AG04450 (cell line): ENCODE results near the gene TGFBR3L. TPM values are rescaled to one million over a fixed set of nuclear protein-coding genes. Genes with fewer than 3 reads are reported as not detected.

Source experiments
- CTCF ChIA-PET: fragments of 300-600, 350-600 bp; formaldehyde crosslinking; extraction: SDS; loops from one replicate; lab custom pipeline; 2022; ENCODE audit warnings: antibody characterized with exemption, inconsistent platforms; lab: Charles Lee
- POLR2A ChIA-PET: fragments of 350-600 bp; formaldehyde crosslinking; extraction: SDS; loops from one replicate; lab custom pipeline; 2021; ENCODE audit warnings: antibody characterized with exemption, inconsistent platforms; lab: Yijun Ruan, JAX
- DNase-seq: peaks from one replicate; pipeline ENCODE4 v3.0.0-alpha.2; 2011; ENCODE audit warnings: low read depth, low spot score
- H3K27ac ChIP-seq: one replicate; pipeline ENCODE4 v1.5.1; 2012; ENCODE audit warnings: low read depth, low read length, control low read depth
- H3K27me3 ChIP-seq: one replicate; pipeline ENCODE4 v1.6.0; 2012; ENCODE audit warnings: low read length; ENCODE audit not compliant: control insufficient read depth, insufficient read depth
- H3K4me3 ChIP-seq: 2 replicates; pipeline ENCODE4 v1.5.1; 2011; ENCODE audit warnings: mild to moderate bottlenecking, low read depth, low read length, control low read depth
- H3K9me3 ChIP-seq: 2 replicates; pipeline ENCODE4 v1.5.1; 2012; ENCODE audit warnings: low read length; ENCODE audit not compliant: control insufficient read depth, insufficient read depth
- polyA plus RNA-seq: library from polyadenylated mRNA; depleted of rRNA; stranded (reverse); fragments of >200 nt; gene quantifications from 2 replicates; pipeline ENCODE4 v1.2.3, GENCODE V29; 2011
- TF ChIP-seq, protein P1 (sequence below): IDR thresholded peaks from 2 replicates; pipeline ENCODE4 v1.5.1; 2011; ENCODE audit warnings: low read depth, low read length, control low read depth, inconsistent platforms

TGFBR3L gene
- polyA plus RNA-seq, 1 experiment, result not detected

DNA sequence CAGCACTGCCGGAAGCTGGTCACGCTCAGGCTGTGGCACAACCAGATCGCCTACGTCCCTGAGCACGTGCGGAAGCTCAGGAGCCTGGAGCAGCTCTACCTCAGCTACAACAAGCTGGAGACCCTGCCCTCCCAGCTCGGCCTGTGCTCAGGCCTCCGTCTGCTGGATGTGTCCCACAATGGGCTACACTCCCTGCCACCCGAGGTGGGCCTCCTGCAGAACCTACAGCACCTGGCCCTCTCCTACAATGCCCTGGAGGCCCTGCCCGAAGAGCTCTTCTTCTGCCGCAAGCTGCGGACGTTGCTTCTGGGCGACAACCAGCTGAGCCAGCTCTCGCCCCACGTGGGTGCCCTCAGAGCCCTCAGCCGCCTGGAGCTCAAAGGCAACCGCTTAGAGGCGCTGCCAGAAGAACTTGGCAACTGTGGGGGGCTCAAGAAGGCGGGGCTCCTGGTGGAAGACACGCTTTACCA lies 14.2 kb upstream of the TGFBR3L start:
- Histone ChIP-seq H3K27me3 (no peaks in the 10 kb centered on the region), H3K4me3 (no peak overlapping the region), H3K9me3 (no peaks in the 10 kb centered on the region; the same call in 1 of the 2 replicates), H3K27ac (no peak overlapping the region)
- TF ChIP-seq, protein P1, sequence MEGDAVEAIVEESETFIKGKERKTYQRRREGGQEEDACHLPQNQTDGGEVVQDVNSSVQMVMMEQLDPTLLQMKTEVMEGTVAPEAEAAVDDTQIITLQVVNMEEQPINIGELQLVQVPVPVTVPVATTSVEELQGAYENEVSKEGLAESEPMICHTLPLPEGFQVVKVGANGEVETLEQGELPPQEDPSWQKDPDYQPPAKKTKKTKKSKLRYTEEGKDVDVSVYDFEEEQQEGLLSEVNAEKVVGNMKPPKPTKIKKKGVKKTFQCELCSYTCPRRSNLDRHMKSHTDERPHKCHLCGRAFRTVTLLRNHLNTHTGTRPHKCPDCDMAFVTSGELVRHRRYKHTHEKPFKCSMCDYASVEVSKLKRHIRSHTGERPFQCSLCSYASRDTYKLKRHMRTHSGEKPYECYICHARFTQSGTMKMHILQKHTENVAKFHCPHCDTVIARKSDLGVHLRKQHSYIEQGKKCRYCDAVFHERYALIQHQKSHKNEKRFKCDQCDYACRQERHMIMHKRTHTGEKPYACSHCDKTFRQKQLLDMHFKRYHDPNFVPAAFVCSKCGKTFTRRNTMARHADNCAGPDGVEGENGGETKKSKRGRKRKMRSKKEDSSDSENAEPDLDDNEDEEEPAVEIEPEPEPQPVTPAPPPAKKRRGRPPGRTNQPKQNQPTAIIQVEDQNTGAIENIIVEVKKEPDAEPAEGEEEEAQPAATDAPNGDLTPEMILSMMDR, result no peak
- ChIA-PET POLR2A (interaction anchor here (1.1 to 1.4 kb wide), 2 partner anchors 12 to 20 kb away, joined by 4 to 6 read pairs; partner anchors contain the start of genes LRRC8E and SNAPC2), CTCF (interaction anchor here (1.4 to 1.6 kb wide), 2 partner anchors 17 to 18 kb away, joined by 5 to 6 read pairs; no protein-coding TSS in a partner anchor)
- no peak for DNase-seq

- POLR2A ChIA-PET, result interaction anchor here (1.1 to 1.4 kb wide), 2 partner anchors 13 to 20 kb away, joined by 4 to 6 read pairs; partner anchors contain the start of genes LRRC8E and SNAPC2
- Histone ChIP-seq H3K27me3 (no peaks in the 10 kb centered on the region), H3K4me3 (no peak overlapping the region), H3K27ac (no peak overlapping the region), H3K9me3 (no peaks in the 10 kb centered on the region)
- no peak for DNase-seq
- CTCF ChIA-PET, result interaction anchor here (0.6 to 1.9 kb wide), 5 partner anchors 17 to 251 kb away, joined by 3 to 6 read pairs (median 5); partner anchors contain the start of gene TIMM44
- TF ChIP-seq, protein P1, result no peak
Observed at GRCh38 chr19:7900931-7901330, 13.7 kb upstream of the TGFBR3L start.

- POLR2A ChIA-PET, result interaction anchor here (0.7 to 1.4 kb wide), 2 partner anchors 19 to 1997 kb away, joined by 4 to 6 read pairs; partner anchors contain the start of gene SNAPC2
- Histone ChIP-seq H3K27me3 (no peaks in the 10 kb centered on the region), H3K27ac (no peak overlapping the region), H3K4me3 (no peak overlapping the region), H3K9me3 (no peaks in the 10 kb centered on the region)
- TF ChIP-seq, protein P1, result no peak
- CTCF ChIA-PET, result interaction anchor here (0.6 to 1.9 kb wide), 6 partner anchors 17 to 476 kb away, joined by 3 to 6 read pairs (median 4); partner anchors contain the start of gene TIMM44
- DNase-seq, result no peak
Observed at GRCh38 chr19:7901337-7901736, 13.3 kb upstream of the TGFBR3L start.

DNA sequence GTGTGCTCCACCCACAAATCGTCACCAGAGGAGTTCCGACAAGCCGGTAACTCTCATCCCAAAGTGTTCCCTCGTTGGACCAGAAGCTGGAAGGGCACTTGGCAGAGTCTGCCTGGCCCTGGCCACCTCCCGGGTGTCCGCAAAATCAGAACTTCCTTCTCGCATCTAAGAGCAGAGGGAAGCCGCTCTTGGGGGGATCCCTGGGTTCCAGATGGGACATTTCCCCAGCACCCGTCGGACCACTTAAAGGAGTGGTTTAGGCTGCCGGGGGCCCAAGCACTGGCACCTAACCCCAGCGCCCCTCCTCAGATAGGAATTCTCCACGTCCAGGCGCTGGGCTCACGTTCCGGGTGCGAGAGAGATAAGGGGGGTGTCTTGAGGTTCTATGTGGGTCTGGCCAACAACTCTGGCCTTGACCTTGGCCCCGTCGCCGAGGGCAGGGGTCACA lies 11.8 kb upstream of the TGFBR3L start:
- peak overlapping the region; percentile 61 for H3K27ac ChIP-seq
- DNase-seq, result no peak
- H3K4me3 ChIP-seq, result peak overlapping the region; percentile 77
- ChIA-PET POLR2A (interaction anchor here (0.6 to 2.0 kb wide), 11 partner anchors 13 to 1407 kb away, joined by 3 to 19 read pairs (median 4); partner anchors contain the start of genes SNAPC2, TGFBR3L and TIMM44), CTCF (interaction anchor here (1.0 to 1.9 kb wide), 6 partner anchors 24 to 100 kb away, joined by 3 to 6 read pairs (median 4); partner anchors contain the start of gene TIMM44)
- H3K27me3 ChIP-seq, result no peaks in the 10 kb centered on the region
- TF ChIP-seq, protein P1, result no peak
- no peaks in the 10 kb centered on the region for H3K9me3 ChIP-seq
